GM18951 (cell line): ENCODE results near the gene REEP2.

ENCODE experiments used
- POLR2A ChIP-seq: IDR thresholded peaks from 4 replicates; pipeline ENCODE4 v1.6.1; 2011; ENCODE audit warnings: mild to moderate bottlenecking; ENCODE audit not compliant: insufficient read length, insufficient read depth; ENCODE audit errors: extremely low read depth
- in situ Hi-C: fragments of 300-500 bp; cut with MboI; formaldehyde crosslinking; loops from one replicate; pipeline ENCODE4 v1.12.0; 2022; ENCODE audit warnings: low sequenced_read_pairs, mixed read lengths, inconsistent platforms; ENCODE audit not compliant: unreplicated experiment

Gene REEP2

DNA sequence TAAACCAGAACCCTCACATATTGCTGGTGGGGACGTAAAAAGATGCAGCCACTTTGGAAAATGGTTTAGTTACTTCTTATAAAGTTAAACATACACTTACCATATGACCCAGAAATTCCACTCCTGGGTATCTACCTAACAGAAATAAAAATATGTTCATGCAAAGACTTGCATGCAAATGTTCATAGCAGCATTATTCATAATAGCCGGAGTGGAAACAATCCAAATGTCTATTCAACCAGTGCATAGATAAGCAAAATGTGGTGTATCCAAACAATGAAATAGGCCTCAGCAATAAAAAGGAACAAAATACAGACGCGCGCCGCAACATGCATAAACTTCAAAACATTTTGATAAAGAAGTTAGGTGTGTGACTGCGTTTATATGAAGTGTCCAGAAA lies 38.1 kb downstream of the REEP2 start:
- in situ Hi-C loops, result no loop called here
- TF ChIP-seq POLR2A, result no peak

DNA sequence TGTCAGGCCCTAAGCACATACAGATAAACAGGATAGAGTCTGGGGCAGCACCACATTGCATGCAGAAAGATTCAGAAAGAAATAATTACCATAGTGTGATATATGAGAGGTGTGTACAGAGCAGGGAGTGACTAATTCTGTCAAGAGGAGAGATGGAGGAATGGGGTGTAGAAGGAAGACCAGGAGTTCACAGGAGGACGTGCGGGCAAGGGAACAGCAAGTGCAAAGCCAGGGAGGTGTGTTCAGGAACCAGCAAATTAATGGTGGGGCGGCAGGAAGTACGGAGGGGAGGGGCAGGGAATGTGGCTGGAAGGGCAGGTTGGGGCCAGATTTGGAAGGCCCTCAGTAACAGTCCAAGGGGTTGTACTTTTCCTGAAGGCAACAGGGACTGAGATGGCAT lies 43.8 kb downstream of the REEP2 start:
- in situ Hi-C loops, result no loop called here
- no peak for TF ChIP-seq POLR2A

DNA sequence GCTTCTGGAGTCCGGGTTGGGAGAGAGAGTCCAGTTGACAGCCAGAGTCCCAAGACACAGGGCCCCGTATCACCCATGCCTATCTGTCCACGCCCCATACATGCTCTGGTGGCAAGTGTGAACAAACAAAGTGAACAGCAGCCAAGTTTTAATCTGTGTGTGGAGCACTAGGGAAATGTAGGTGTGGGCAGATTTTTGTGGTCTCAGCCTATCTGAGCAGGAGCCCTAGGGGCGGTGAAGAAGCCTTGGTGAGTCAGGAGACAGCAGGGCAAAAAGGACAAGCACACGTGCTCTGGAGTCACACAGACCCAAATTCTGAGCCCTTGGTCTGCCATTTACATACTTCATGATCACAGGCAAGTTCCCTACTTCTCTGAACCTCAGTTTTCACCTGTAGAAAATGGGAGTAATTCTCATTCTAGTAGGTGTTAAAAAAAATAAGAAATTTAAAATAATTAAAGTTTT lies 49.7 kb downstream of the REEP2 start:
- in situ Hi-C loops, result no loop called here
- TF ChIP-seq POLR2A, result no peak

DNA sequence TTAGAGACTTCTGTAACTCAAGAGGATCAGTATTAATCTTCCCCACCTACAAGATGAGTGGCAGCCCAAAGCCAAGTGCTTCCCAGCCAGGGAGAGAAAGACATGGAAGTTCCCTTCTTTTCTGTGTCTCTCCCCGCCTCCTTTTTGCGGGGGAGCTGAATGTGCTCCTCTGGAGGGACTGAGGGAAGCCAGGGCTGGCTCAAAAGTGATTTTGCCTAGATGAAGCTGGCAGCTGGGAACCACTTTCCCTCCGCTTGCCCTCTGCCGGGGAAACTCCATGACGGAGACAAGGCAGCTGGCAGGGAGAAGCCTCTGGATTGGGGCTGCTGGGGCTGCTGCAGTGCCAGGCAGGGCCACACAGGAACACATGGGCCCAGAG lies 50.8 kb downstream of the REEP2 start:
- no peak for TF ChIP-seq POLR2A
- in situ Hi-C loops, result no loop called here

DNA sequence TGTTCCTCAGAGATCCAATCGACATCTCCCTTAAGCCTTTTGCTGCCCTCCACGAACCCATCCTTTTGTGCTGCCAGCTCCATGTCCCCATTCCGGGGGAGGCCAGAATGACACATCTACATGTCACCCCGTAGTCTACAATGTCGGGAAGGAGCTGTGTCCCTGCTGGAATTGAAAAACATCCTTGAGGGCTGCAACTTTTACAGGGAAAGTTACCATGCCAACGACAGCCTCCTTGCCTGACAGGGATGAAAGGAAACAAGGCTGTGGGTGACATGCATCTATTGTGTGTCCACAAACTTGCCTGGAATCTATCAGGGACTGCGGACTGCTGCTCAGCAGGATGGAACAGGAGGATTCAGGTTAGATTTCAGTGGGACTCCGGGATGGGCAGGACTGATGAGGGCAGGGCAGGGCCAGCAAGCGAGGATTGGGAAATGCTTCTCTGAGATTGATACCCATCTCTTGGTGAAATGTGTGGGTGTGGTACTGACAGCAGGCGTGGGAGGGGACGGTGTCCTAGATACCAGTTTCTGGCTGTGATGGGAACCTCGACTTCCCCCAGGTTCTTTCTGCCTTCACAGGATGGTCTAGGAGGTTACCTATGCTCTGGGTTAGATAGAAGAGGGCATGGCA lies 51.9 kb downstream of the REEP2 start:
- in situ Hi-C loops, result no loop called here
- TF ChIP-seq POLR2A, result no peak

DNA sequence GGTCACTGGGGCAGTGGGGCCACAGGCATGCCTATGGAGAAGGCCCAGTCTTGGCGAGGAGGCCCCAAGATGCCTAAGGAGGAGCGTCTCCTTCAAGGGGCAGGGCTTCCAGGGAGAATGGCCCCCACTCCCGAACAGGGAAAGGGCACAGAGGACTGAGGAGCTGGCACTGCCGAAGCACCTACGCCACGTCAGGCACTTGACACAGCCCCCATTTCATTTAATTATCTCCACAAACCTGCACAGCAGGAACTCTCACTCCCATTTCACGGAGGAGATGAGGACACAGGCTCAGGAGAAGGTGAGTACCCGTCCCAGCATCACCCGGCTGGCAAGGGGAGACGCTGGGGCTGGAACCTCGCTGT lies 52.4 kb downstream of the REEP2 start:
- in situ Hi-C loops, result no loop called here
- no peak for TF ChIP-seq POLR2A

DNA sequence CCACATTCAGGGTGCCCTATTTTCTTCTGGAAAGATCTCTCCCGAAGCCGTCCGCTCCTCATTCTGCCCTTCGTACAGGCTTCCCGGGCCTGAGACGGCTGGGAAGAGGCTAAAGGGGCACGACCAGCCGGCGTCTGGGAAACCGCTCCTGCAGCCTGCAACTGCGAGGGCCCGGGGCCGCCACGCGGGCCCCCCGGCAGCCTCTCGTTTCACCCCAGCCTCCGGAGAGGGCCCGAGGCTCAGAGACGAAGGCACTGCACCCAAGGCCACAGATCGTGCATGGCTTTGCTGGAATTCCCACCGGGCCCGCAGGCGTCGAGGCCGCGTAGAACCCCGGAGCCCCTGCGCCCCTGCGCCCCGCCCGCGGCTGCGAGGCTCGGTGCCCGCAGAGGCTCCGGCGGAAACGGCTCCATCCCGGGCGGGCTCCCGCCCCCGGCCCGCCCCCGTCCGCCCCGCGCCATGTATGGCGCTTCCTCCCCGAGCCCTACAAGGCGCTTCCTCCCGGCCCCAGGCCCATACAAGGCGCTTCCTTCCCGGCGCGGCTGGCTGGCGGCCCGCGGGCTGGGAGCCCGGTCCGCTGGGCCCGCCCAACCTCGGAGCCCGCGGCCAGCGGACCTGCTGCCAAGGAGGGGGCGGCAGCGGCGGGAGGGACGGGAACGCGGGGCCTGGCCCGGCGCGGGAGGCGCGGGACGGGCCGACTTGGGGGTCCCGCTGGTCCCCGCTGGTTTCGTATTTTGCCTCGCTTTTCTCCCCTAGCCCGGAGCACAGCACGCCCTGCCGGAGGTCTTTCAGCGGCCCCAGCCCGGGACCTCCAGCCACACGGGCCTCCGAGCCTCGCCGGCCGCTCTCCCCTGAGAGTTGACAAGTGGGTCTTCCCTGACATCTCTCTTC lies 53.1 kb downstream of the REEP2 start:
- in situ Hi-C loops, result no loop called here
- TF ChIP-seq POLR2A, result no peak

DNA sequence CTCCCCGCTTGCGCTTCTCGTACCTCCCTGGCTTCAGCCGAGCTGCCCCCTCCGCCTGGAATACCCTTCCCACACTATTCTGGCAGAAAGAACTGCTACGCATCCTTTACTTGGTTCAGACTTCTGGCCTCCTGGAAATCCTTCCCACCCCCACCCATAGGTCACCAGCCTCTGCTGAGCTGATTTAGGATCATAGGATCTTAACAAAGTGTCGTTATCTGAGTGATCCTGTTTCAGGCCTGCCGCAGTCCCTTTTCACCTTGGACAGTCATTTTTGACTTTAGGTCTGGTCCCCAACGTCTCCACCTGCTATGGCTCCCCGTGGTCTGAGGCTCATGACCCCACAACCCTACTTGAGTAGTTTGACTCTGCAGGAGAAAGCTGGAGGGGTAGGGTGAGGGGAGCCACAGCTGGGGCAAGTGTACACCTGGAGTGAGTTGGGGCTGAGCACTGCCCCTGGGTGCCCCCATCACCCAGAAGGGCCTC lies 53.7 kb downstream of the REEP2 start:
- in situ Hi-C loops, result no loop called here
- no peak for TF ChIP-seq POLR2A

DNA sequence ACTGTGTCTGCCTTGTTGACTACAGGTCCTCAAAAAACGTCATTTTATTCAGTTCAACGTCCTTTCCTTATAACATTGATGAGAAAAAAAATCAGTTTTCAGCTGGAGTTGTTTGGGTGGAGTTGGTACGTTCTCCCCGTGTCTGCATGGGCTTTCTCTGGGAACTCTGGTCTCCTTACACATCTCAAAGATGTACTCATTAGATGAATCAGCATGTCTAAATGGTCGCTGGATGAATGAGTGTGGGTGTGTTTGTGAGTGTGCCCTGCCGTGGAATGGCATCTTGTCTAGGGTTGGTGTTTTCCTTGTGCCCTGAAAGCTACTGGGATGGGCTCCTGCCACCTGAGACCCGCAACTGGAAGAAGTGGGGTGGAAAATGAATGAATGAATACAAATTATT lies 56.5 kb downstream of the REEP2 start:
- in situ Hi-C loops, result no loop called here
- no peak for TF ChIP-seq POLR2A
